Activated CD8-positive, alpha-beta memory T cell treated with anti-CD3 and anti-CD28 coated beads for 24 hours (primary cell): ENCODE measurements around the gene ACP2.
"Not testable (repeated sequence)": the region's sequence is repeated elsewhere in the genome, so short reads cannot be mapped to it uniquely, and the experiment has no call there.

ENCODE experiments used
- DNase-seq: peaks from one replicate; pipeline ENCODE4 v3.0.0-alpha.2; 2020

The ACP2 gene

DNA sequence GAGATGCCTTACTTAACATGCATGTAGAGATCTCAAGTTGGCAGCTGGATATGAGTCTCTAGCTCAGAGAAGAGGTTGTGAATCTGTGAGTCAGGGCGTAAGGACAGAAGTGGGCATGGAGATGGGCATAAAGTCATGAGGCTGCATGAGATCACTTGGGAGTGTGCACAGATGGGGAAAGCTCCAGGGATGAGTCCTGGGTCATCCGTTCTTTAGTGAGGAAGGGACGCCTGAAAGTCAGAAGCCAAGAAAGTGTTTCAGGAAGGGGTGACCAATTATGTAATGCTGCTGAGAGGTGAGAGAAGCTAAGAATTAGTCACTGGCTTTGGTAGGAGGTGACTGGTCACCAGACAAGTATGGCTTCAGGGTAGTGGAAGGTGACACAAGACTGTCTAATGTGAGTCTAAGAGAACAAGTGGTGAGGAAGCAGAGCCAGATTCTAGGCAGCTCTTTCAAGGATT is 6.7 kb downstream of the ACP2 start:
- no peak for DNase-seq

DNA sequence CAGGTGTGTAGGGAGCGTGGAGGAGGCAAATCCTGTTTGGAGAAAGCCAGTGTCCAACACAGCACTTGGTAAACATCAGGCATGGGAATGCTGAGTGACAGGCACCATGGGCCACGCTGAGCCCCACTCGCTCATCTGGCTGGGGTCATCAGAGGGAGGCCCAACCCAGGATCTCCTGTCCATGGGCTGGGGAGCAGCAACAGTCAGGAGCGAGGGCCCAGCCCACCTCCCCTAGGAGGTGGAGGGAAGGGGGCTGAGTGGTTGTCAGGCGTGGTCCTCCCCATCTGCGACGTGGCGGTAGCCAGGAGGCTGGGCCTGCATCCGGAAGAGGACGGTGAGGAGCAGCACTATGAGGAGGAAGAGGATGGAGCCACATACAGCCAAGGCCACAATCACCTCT is 8.8 kb downstream of the ACP2 start:
- DNase-seq: no peak

DNA sequence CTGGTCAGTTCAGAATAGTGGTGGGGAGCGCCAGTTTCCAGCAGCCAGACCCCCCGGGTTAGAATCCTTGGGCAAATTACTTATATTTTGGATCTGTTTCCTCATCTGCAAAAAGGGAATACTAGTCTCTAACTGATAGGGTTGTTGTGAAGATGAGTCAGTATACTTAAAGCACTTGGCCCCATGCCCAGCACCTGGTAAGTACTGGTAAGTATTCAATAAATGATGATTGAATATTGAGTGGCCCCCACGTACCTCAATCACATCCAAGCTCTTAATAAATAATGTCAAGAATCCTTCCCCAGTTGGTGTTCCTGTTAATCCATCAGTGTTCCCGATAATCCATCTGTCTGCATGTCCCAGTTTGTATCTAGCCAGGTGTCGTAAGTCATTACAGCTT is 12.1 kb downstream of the ACP2 start:
- no peak for DNase-seq

DNA sequence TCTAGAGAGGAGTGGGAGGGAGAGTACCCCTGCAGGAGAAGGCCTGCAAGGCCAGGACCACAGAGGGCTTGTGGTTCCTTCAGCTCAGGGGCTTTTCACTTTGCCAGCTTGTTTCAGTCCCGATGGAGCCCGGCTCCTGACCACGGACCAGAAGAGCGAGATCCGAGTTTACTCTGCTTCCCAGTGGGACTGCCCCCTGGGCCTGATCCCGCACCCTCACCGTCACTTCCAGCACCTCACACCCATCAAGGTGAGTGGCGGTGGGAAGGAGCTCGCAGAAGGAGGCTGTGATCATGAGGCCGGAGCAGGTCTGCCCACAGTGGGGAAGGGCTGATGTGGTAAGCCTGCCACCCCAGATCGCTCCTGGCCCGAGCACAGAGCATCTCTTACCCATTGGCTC is 13.5 kb downstream of the ACP2 start:
- DNase-seq: no peak

DNA sequence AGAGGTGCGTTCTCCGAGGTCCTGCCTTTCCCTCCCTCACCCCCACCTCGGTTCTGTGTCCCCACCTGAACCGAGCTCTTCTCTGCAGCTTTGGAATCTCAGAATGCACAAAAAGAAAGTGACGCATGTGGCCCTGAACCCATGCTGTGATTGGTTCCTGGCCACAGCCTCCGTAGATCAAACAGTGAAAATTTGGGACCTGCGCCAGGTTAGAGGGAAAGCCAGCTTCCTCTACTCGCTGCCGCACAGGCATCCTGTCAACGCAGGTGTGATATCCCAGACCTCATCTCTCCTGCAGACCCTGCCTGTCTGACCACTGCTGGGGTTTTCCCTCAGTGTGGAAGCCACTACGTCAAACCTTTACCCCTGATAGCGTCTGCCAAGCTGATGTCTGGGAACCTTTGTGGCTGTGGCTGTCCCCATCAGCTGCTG is 13.9 kb downstream of the ACP2 start:
- DNase-seq: peak; percentile 68

DNA sequence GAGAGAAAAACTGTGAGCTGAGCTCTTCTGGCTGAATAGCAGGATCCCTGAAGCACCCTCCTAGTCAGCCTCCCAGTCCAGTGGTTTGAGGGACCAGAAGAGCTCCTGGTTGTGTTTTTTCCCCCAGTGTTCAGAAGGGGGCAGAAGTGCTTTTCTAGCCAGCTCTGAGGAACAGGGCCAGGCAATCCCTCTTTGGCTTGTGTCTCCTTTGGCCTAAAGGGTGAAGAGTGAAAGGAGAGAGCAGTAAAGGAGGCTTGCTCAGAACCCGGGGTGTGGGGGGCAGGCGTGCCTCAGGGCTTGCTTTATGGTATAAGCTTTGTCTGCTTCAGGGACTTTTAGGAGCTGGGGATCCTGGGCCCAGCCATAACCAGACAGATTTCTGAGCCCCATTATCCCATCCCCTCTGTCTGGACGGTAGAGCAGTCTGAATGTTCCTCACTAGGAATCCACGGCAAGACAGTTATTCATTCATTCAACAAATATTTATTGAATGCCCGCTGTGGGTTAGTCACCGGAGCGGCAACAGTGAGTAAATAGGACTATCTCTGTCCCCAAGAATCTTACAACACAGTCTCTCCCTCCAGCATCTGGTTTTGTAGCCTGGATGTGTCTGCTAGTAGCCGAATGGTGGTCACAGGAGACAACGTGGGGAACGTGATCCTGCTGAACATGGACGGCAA is 14.5 kb downstream of the ACP2 start:
- no peak for DNase-seq

DNA sequence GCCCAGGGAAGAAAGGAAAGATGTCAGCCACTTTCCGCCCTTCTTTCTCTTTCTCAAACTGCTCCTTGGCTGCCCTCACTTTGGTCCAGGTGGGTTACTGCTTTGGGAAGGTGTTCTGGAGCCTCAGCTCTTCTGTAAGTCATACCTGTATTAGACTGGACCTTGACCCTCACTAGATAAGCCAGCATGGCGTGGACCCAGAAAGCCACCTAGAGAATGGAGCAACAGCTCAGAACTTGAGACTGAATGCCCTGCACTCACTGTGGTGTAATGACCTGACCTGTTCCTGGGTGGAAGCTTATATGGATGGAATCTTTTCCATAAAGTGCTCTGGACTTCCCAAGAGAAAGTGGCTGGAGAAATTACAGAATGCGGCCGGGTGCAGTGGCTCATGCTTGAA is 15.6 kb downstream of the ACP2 start:
- no peak for DNase-seq

DNA sequence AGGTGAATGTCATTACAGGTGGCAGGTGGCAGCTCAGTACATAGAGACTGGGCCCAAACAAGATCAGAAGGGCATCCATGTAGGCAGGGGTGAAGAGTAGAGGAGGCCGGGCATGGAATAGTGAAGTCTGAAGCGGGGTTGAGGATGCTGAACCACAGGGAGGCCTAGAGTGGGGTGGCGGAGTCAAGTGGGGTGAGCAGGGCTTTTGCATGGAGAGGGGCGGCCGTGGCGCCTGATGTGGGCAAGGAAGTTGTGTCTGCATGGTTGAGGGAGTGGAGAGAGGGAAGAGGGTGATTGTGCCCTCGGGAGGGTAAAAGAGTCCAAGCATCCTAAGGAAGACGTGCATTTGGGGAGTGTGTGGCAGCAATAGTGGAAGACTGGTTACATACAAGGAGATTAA is 19.5 kb downstream of the ACP2 start:
- DNase-seq: no peak

DNA sequence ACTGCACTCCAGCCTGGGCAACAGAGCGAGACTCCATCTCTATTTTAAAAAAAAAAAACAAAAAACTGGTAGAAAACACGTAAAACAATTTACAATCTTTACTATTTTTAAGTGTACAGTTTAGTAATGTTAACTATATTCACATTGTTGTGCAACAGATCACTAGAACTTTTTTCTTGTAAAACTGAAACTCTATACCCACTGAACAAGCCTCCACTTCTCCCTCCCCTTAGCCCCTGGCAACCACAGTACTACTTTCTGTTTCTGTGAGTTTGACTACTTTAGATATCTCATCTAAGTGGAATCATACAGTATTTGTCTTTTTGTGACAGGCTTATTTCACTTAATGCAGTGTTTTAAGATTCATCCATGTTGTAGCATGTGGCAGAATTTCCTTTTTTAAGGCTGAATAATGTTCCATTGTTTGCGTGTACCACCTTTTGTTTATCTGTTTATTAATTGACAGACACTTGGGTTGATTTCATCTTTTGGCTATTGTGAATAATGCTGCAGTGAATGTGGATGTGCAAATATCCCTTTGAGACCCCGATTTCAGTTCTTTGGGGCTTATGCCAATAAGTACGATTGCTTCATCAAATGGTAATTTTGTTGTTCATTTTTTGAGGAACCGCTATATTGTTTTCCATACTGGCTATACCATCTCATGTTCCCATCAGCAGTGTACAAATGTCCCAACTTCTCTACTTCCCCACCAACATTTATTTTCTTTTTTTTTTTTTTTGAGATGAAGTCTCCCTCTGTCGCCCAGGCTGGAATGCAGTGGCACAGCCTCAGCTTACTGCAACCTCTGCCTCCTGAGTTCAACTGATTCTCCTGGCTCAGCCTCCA is 22.8 kb downstream of the ACP2 start:
- no peak for DNase-seq

DNA sequence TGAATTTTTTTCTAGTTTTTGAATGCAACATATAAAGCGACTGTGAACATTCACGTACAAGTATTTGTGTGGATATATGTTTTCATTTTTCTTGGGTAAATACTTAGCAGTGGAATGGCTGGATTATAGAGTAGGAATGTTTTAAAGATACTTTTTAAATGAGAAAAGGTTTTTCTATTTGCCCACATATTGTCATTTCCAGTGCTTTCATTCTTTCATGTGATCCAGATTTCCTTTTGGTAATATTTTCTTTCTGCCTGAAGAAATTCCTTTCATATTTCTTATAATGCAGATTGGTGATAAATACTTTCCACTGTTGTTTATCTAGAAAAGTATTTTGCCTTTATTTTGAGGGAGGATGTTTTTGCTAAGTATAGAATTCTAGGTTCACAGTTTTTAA is 25.9 kb downstream of the ACP2 start:
- DNase-seq: no peak

DNA sequence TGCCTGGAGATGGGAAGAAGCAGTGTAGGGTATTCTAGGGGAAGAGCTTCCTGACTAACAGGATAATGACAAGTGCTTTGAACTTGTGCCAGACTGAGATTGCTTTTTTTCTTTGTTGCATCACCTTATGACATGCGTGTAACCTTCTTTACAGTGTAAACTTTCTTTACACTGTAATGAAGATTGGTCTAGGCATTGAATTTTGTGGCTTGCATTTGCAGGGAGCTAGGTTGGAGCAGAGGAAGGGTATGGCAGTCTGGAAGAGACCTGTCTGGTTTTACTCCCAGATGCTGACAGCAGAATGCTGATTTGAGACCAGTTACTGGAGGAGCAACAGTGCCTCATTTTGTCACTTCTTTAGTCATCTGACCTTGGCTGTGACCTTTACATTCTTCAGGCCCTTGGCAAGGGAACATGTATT is 28.2 kb downstream of the ACP2 start:
- no peak for DNase-seq

DNA sequence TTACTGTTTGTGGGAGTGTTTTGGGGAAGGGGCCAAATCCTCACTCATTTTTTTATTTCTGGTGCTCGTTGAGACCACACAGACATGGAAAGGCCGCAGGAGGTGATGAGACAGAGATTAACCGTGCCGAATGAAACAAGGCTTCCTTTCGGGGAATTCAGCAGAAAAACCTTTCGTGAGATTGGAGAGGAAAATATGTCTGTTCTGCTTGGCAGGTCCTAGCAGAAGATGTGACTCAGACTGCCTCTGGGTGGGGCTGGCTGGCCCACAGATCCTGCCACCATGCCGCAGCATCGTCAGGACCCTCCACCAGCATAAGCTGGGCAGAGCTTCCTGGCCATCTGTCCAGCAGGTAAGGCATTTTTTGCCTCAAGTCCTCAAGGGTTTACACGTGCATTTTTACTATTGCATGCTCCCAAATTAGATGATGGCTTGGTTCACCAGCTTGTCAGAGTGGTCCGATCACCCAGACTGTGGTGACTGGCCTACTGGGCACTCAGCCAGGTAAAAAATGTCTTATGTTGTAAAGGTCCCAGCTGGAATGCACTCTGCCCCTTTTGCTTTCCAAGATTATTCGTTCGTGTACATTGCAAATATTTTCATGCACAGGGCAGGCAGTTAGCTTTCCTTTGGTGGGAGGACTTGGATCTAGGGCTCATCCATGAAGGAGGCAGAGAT is 32.4 kb downstream of the ACP2 start:
- peak; percentile 88 for DNase-seq

DNA sequence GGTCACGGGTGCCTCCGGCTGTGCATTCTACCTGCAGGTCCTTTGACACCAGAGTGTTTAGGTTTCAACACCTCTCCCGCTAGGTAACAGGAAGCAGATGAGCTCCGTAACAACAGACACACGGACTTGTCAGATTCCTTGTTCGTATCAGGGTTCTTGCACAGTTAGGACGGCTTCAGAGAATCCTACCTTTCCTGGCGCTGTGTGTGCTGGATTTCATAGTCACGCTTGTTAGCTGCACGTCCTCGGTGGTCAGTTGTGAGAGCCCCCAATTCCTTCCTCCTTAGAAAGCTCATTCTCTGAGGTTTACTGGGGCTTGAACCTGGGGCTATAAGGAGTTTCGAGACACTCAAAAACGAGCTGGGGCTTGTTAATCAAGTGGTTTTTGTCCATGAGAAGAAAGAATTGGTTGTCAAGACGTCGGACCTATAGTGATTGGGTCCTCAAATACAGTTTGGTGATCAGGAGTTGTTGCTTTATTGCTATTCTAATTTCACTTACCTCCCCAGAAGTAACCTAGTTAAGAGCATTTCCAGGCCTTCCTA is 33.2 kb downstream of the ACP2 start:
- DNase-seq: no peak

DNA sequence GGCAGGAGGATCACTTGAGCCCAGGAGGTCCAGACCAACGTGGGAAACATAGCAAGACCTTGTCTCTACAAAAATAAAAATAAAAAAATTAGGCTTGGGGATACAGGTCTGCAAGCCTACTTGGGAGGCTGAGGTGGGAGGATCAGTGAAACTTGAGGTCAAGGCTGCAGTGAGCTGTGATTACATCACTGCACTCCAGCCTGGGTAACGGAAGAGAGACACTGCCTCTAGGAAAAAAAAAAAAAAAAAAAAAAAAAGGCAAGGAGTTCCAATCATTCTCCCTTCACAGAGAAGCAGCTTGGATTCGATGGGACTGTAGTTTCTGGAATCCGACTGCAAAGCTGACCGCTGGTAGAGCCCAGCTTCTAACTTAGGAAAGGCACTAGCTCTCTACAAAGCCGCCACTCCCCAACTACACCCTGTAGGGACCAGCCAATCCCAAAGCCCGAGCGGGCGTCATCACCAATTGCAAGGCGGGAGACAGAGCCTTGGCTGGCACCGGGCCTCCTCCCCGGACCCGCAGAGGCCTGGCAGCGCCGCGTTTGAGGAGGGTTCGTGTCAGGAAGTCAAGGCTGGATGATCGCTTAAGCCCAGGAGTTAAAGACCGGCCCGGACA is 34.6 kb downstream of the ACP2 start:
- DNase-seq: peak; percentile 89

DNA sequence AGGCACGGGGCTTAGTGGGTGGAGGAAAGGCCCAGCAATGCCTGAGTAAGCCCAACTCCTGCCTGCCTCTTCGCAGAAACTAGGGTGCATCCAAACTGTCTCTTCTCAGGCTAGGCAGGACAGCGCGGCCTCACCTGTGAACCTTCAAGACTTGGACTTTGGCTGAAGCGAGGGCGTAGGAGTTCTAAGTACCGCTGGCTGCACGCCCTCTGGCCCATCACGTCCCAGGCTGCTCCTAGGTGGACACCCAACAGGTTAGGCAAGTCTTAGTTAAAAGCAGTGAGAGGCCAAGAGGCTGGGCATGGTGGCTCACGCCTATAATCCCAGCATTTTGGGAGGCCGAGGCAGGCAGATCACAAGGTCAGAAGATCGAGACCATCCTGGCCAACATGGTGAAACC is 35.7 kb downstream of the ACP2 start:
- no peak for DNase-seq

DNA sequence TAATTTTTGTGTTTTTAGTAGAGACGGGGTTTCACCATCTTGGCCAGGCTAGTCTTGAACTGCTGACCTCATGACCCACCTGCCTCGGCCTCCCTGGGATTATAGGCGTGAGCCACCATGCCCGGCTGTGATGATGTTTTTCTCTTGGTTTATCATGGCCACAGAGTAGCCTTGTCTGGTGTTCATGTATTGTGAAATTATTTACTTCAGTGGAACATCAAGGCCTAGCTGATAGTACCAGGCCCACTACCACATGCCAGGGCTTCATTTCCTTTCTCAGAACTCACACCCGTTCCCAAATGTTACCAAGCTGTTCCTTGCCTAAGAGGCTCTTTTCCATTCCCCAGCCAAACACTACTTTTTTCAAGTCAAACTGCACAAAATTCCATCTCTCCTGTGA is 40.0 kb downstream of the ACP2 start:
- no peak for DNase-seq

DNA sequence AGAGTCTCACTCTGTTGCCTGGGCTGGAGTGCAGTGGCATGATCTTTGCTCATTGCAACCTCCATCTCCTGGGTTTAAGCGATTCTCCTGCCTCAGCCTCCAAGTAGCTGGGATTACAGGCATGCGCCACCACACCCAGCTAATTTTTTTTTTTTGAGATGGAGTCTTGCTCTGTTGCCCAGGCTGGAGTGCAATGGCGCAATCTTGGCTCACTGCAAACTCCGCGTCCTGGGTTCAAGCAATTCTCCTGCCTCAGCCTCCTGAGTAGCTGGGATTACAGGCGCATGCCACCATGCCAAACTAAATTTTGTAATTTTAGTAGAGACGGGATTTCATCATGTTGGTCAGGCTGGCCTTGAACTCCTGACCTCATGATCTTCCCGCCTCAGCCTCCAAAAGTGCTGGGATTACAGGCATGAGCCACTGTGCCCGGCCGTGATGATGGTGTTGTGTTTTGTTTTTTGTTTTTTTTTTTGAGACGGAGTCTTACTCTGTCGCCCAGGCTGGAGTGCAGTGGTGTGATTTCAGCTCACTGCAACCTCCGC is 40.5 kb downstream of the ACP2 start:
- DNase-seq: not testable (repeated sequence)

DNA sequence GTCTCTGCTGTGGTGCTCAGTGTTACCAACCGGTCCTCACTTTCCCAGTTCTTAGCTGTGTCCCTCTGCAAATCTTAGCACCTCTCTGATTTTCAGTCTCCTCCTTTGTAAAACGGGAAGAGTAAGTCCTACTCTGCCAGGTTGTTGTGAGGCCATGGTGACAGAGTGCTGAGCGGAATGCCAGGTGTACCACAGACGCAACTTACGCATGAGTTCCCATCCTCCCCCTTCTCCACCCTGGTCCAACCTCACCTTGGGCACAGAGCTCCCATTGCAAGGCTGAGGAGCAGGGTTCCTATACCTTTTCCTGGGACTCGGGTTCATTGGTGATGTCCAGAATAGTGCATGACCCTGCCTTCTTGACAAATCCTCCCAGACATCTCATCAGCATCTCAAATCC is 41.2 kb downstream of the ACP2 start:
- DNase-seq: no peak

DNA sequence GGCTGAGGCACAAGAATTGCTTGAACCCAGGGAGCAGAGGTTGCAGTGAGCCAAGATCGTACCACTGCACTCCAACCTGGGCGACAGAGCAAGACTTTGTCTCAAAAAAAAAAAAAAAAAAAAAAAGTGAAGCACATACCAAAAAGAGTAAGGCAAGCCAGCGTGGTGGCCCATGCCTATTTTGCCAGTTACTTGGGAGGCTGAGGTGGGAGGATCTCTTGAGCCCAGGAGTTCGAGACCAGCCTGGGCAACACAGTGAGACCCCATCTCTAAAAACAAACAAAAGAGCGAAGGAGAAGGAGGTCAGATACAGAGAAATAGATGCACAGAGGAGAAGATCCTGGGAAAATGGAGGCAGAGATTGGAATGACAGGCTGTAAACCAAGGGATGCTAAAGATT is 42.0 kb downstream of the ACP2 start:
- not testable (repeated sequence) for DNase-seq

DNA sequence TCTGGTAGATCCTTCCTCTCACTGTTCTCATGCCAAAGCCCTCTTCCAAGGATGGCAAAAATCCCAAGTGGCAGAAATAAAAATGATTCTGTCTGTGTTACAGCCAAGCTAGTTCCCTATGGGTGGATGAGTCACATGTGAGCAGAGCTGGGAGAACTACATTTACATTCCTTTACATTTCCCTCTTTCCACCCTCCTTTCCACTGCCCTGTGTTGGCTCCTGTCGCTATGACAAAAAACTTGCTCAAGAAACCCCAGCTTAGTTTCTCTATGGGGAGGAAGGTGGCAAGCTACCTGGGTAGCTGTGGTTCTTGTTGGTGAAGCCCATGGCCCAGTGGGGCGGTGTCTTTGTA is 44.0 kb downstream of the ACP2 start:
- DNase-seq: no peak

DNA sequence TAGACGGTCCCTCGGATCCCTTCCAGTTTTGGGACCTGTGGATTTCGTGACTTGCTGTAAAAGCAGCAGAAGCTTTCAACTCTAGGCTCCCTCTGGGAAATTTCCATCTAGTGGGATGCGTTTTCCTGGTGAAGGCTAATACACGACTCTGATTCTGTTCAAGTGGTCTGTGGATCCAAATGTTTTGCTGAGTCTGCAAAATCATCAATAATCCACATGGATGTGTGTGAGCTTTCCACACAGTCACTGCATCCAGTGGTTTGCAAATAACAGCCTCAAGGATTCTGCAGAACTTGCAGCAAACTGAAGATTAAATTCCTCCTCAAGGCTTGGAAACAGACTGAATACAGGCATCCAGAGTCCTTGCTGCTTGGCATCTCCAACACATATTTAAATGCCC is 46.0 kb downstream of the ACP2 start:
- DNase-seq: no peak

DNA sequence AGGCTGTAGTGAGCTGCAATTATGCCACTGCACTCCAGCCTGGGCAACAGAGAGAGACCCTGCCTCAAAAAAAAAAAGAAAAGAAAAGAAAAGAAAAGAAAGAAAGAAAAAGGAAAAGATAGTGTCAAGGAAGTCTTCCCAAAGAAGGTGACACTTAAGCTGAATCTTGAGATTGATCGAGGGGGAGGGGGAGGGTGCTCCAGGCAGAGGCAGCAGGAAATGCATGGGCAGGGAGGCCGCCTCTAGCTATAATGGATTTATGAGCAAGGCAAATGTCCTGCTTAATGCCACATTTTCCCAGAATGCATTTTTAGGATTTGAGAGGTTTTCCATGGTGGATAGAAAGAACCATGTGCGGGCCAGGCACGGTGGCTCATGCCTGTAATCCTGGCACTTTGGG is 47.6 kb downstream of the ACP2 start:
- DNase-seq: no peak

DNA sequence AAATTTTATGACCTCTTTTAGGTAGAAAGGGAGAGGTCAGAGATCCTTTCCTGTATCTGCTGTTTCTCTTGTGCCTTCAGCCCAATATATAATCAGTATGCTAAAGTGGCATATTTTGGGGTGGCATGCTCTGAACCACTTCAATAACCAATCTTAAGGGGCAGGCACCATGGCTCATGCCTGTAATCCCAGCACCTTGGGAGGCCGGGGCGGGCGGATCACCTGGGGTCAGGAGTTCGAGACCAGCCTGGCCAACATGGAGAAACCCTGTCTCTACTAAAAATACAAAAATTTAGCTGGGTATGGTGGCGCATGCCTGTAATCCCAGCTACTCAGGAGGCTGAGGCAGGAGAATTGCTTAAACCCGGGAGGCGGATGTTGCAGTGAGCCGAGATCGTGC is 50.5 kb downstream of the ACP2 start:
- DNase-seq: not testable (repeated sequence)
